WTC11 (cell line): Measurements from ENCODE around the gene PERP. TPM values are rescaled to one million over a fixed set of nuclear protein-coding genes. Genes with fewer than 3 reads are reported as not detected.

ENCODE experiments used
- ATAC-seq: fragments of 200-7000 bp; cut with Tn5 transposase; 2 replicates; pipeline ENCODE4 v1.10.0; 2021; ENCODE audit warnings: mild to moderate bottlenecking, moderate library complexity
- CTCF ChIA-PET: fragments of 300-600 bp; sonication (Branson Sonifier 250); formaldehyde crosslinking; loops from one replicate; lab custom pipeline; 2021; ENCODE audit warnings: antibody characterized with exemption; lab: Charles Lee
- POLR2A ChIA-PET: fragments of 350-600 bp; sonication (Branson Sonifier 250); formaldehyde crosslinking; loops from one replicate; lab custom pipeline; 2021; ENCODE audit warnings: antibody characterized with exemption; lab: Charles Lee
- DNase-seq: peaks from one replicate; pipeline ENCODE4 v3.0.0; 2021; ENCODE audit warnings: low spot score
- H3K27ac Mint-ChIP-seq: 2 replicates; pipeline ENCODE4 v1.8.0; 2021; ENCODE audit warnings: mixed read lengths
- H3K27me3 Mint-ChIP-seq: 2 replicates; pipeline ENCODE4 v1.8.0; 2021; ENCODE audit warnings: low read depth, mild to moderate bottlenecking, moderate library complexity, mixed read lengths
- H3K36me3 Mint-ChIP-seq: 2 replicates; pipeline ENCODE4 v1.8.0; 2021; ENCODE audit warnings: mixed read lengths
- H3K4me1 Mint-ChIP-seq: 2 replicates; pipeline ENCODE4 v1.8.0; 2022; ENCODE audit warnings: mixed read lengths
- H3K4me3 Mint-ChIP-seq: 2 replicates; pipeline ENCODE4 v1.8.0; 2021; ENCODE audit warnings: mild to moderate bottlenecking, moderate library complexity, mixed read lengths
- H3K9me3 Mint-ChIP-seq: 2 replicates; pipeline ENCODE4 v1.8.0; 2021; ENCODE audit warnings: mixed read lengths
- ARID4B ChIP-seq: sonication (generic); formaldehyde crosslinking; IDR thresholded peaks from 2 replicates; pipeline ENCODE4 v1.8.0; 2023; ENCODE audit warnings: missing genetic modification reagents, mild to moderate bottlenecking, borderline replicate concordance
- ATF2 ChIP-seq: sonication (generic); formaldehyde crosslinking; IDR thresholded peaks from 2 replicates; pipeline ENCODE4 v1.8.1; 2022; ENCODE audit warnings: low read depth, missing genetic modification reagents, borderline replicate concordance
- CBFB ChIP-seq: sonication (generic); formaldehyde crosslinking; IDR thresholded peaks from 2 replicates; pipeline ENCODE4 v1.8.1; 2022; ENCODE audit warnings: mild to moderate bottlenecking, low read depth, missing genetic modification reagents
- E2F1 ChIP-seq: sonication (generic); formaldehyde crosslinking; IDR thresholded peaks from 2 replicates; pipeline ENCODE4 v1.8.0; 2022; ENCODE audit warnings: mild to moderate bottlenecking, missing genetic modification reagents
- ESRRA ChIP-seq: sonication (generic); formaldehyde crosslinking; IDR thresholded peaks from 2 replicates; pipeline ENCODE4 v1.8.1; 2022; ENCODE audit warnings: mild to moderate bottlenecking, missing genetic modification reagents, borderline replicate concordance
- FOXJ3 ChIP-seq: sonication (generic); formaldehyde crosslinking; IDR thresholded peaks from 2 replicates; pipeline ENCODE4 v1.9.0; 2021; ENCODE audit warnings: missing genetic modification reagents, mild to moderate bottlenecking, borderline replicate concordance
- FOXP1 ChIP-seq: sonication (generic); formaldehyde crosslinking; IDR thresholded peaks from 2 replicates; pipeline ENCODE4 v1.8.0; 2022; ENCODE audit warnings: missing genetic modification reagents, mild to moderate bottlenecking, moderate library complexity, borderline replicate concordance
- JUN ChIP-seq: sonication (generic); formaldehyde crosslinking; IDR thresholded peaks from 2 replicates; pipeline ENCODE4 v1.8.0; 2023; ENCODE audit warnings: mild to moderate bottlenecking, missing genetic modification reagents
- KAT7 ChIP-seq: sonication (generic); formaldehyde crosslinking; IDR thresholded peaks from 2 replicates; pipeline ENCODE4 v1.8.1; 2023; ENCODE audit warnings: missing genetic modification reagents, mild to moderate bottlenecking, borderline replicate concordance
- NFE2L1 ChIP-seq: sonication (generic); formaldehyde crosslinking; IDR thresholded peaks from 2 replicates; pipeline ENCODE4 v1.8.1; 2023; ENCODE audit warnings: missing genetic modification reagents
- NR2C2 ChIP-seq: sonication (generic); formaldehyde crosslinking; IDR thresholded peaks from 2 replicates; pipeline ENCODE4 v1.8.0; 2022; ENCODE audit warnings: mild to moderate bottlenecking, missing genetic modification reagents
- RELA ChIP-seq: sonication (generic); formaldehyde crosslinking; IDR thresholded peaks from 2 replicates; pipeline ENCODE4 v1.8.1; 2022; ENCODE audit warnings: missing genetic modification reagents, mild to moderate bottlenecking, borderline replicate concordance
- SMAD4 ChIP-seq: sonication (generic); formaldehyde crosslinking; IDR thresholded peaks from 2 replicates; pipeline ENCODE4 v1.8.0; 2022; ENCODE audit warnings: mild to moderate bottlenecking, missing genetic modification reagents
- STAT6 ChIP-seq: sonication (generic); formaldehyde crosslinking; conservative IDR thresholded peaks from 2 replicates; pipeline ENCODE4 v1.8.1; 2023; ENCODE audit warnings: mild to moderate bottlenecking, low read depth, missing genetic modification reagents, moderate library complexity
- TEAD4 ChIP-seq: sonication (generic); formaldehyde crosslinking; IDR thresholded peaks from 2 replicates; pipeline ENCODE4 v1.8.0; 2022; ENCODE audit warnings: mild to moderate bottlenecking, missing genetic modification reagents
- TP53 ChIP-seq: sonication (generic); formaldehyde crosslinking; IDR thresholded peaks from 2 replicates; pipeline ENCODE4 v1.8.1; 2023; ENCODE audit warnings: mild to moderate bottlenecking, missing genetic modification reagents
- total RNA-seq: library from RNA; stranded (reverse); gene quantifications from 3 replicates; pipeline ENCODE4 v1.2.3, GENCODE V29; 2021
- TF ChIP-seq, protein P1 (sequence below): fragments of 250-450 bp; sonication (Bioruptor Pico); IDR thresholded peaks from 2 replicates; pipeline ENCODE4 v1.9.0; 2021; ENCODE audit warnings: moderate library complexity, mild to moderate bottlenecking, inconsistent platforms, borderline replicate concordance

Gene PERP
- total RNA-seq, 1 experiment from 2014 or later = 26.9 TPM

DNA sequence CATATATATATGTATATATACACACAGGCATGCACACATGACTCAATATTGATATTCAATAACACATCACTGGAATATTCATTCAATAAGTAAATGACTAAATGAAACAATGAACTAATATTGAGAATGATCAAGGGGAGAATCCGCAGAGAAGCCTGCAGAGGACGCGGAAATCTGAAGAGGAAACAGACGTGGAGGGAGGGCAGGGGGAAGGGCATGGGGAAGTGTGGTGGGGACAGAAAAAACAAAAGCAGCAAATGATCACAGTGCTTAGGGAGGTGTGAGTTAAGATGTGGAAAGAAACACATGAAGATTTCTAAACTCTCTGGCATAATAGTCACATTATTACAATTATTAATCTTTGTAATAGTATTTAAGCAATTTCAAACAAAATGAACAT is 14.5 kb downstream of the PERP start:
- H3K27me3 Mint-ChIP-seq = peaks cover 6% of the 10 kb centered on the region; the same call in 1 of the 2 replicates
- POLR2A ChIA-PET = no interaction called here
- ATAC-seq (no peak), DNase-seq (no peak)
- CTCF ChIA-PET = no interaction called here
- no peak overlapping the region for H3K27ac Mint-ChIP-seq
- TF ChIP-seq ATF2 (CRISPR knock-in tag) (no peak), CBFB (CRISPR knock-in tag) (no peak), RELA (CRISPR knock-in tag) (no peak), E2F1 (CRISPR knock-in tag) (no peak), NR2C2 (no peak), KAT7 (CRISPR knock-in tag) (no peak), ESRRA (CRISPR knock-in tag) (no peak), FOXJ3 (CRISPR knock-in tag) (no peak), TEAD4 (no peak), FOXP1 (CRISPR knock-in tag) (no peak), SMAD4 (CRISPR knock-in tag) (no peak), TP53 (CRISPR knock-in tag) (no peak), JUN (CRISPR knock-in tag) (no peak), ARID4B (CRISPR knock-in tag) (no peak), STAT6 (CRISPR knock-in tag) (no peak), NFE2L1 (CRISPR knock-in tag) (no peak)
- TF ChIP-seq, protein P1, sequence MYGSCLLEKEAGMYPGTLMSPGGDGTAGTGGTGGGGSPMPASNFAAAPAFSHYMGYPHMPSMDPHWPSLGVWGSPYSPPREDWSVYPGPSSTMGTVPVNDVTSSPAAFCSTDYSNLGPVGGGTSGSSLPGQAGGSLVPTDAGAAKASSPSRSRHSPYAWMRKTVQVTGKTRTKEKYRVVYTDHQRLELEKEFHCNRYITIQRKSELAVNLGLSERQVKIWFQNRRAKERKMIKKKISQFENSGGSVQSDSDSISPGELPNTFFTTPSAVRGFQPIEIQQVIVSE (CRISPR knock-in tag) = no peak
- H3K4me3 Mint-ChIP-seq = no peak overlapping the region
- peaks cover under 1% of the 10 kb centered on the region for H3K9me3 Mint-ChIP-seq
- peaks cover 24% of the 10 kb centered on the region for H3K36me3 Mint-ChIP-seq
- peaks cover 12% of the 10 kb centered on the region for H3K4me1 Mint-ChIP-seq
